GM21717 (cell line): ENCODE measurements around the gene TMEM106C.

Experiments
- ATAC-seq: cut with Tn5 transposase; IDR thresholded peaks from one replicate; pipeline ENCODE4 v1.9.1; 2021; ENCODE audit warnings: mild to moderate bottlenecking, moderate library complexity; ENCODE audit not compliant: unreplicated experiment

Gene TMEM106C

GRCh38 chr12:47992776-47993175 lies 29.4 kb downstream of the TMEM106C start:
- ATAC-seq, result no peak

- no peak for ATAC-seq
Observed at GRCh38 chr12:47993491-47993890, 30.1 kb downstream of the TMEM106C start.

GRCh38 chr12:47995981-47996401 lies 32.6 kb downstream of the TMEM106C start:
- no peak for ATAC-seq

GRCh38 chr12:47997321-47997720 lies 33.9 kb downstream of the TMEM106C start:
- ATAC-seq, result no peak

- ATAC-seq, result no peak
Observed at GRCh38 chr12:47999816-48000215, 36.4 kb downstream of the TMEM106C start.

GRCh38 chr12:48000878-48001504 lies 37.6 kb downstream of the TMEM106C start:
- no peak for ATAC-seq

GRCh38 chr12:48001505-48002413 lies 38.4 kb downstream of the TMEM106C start:
- no peak for ATAC-seq

GRCh38 chr12:48002414-48002730 lies 39.0 kb downstream of the TMEM106C start:
- ATAC-seq, result no peak

GRCh38 chr12:48002773-48003218 lies 39.4 kb downstream of the TMEM106C start:
- no peak for ATAC-seq

- no peak for ATAC-seq
Observed at GRCh38 chr12:48003226-48004052, 40.0 kb downstream of the TMEM106C start.

- no peak for ATAC-seq
Observed at GRCh38 chr12:48004053-48004941, 40.9 kb downstream of the TMEM106C start, which contains the start of gene COL2A1. Gene COL2A1 (minus strand): TSS chr12:48004476. CDS start chr12:48004321, 155 bp downstream.

- no peak for ATAC-seq
Observed at GRCh38 chr12:48005001-48005749, 41.8 kb downstream of the TMEM106C start.

GRCh38 chr12:48005750-48006021 lies 42.3 kb downstream of the TMEM106C start:
- ATAC-seq, result no peak

GRCh38 chr12:48007206-48007605 lies 43.8 kb downstream of the TMEM106C start:
- ATAC-seq, result no peak

GRCh38 chr12:48008349-48008748 lies 45.0 kb downstream of the TMEM106C start:
- ATAC-seq, result no peak

- no peak for ATAC-seq
Observed at GRCh38 chr12:48008950-48009349, 45.6 kb downstream of the TMEM106C start.

- no peak for ATAC-seq
Observed at GRCh38 chr12:48009471-48009870, 46.1 kb downstream of the TMEM106C start.

GRCh38 chr12:48010366-48010970 lies 47.1 kb downstream of the TMEM106C start:
- ATAC-seq, result no peak

- no peak for ATAC-seq
Observed at GRCh38 chr12:48012070-48012469, 48.7 kb downstream of the TMEM106C start.
